Measurements from ENCODE around the gene PPP1R12C.
"Not testable (repeated sequence)": the region's sequence is repeated elsewhere in the genome, so short reads cannot be mapped to it uniquely, and the experiment has no call there.

Gene PPP1R12C

DNA sequence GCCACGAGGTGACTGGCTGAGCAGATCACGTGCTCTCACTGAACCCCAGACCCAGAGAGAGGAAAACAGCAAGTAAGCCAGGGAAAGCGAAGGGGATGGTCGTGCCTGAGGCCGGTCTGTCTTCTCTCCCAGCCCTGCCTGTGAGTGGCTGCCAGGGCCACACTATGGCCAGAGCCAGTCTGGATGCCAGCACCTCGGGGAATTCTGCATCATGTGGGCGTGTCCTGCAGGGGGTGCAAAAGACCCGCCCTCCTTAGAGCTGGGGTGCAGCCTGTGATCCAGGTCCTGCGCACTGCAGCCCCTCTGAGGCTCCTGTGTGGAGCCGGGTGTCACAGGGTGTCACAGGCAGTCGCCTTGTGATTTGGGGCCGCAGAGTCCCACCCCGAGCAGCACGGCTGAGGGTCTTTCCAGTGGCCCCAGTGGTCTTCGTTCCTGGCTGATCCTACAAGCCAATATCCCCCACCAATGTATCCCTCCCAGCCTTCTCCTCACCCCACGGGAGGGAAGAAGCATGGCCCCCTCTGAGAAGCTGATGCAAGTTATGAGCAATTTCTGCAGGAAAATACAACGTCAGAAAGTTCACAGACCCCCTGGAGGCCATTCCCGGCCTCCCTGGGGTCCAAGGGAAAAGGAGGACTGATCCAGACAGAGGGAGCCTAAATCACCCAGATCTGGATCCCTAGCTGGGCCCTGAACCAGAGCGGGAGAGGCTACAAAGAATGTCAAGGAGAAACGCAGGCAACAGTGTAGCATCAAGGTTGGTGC, 7.7 kb downstream of the PPP1R12C start:
- DNase-seq (ENCODE audit: low spot score in 2 of 2) (no peak), ATAC-seq (ENCODE audit: low read depth) (no peak)
- peaks cover 12% of the 10 kb centered on the region for H3K4me1 Mint-ChIP-seq
- no peak overlapping the region for H3K27ac Mint-ChIP-seq
- no peak overlapping the region for H3K4me3 Mint-ChIP-seq
- H3K9me3 Mint-ChIP-seq: no peaks in the 10 kb centered on the region
- peaks cover 23% of the 10 kb centered on the region for H3K36me3 Mint-ChIP-seq
- no peaks in the 10 kb centered on the region for H3K27me3 Mint-ChIP-seq

DNA sequence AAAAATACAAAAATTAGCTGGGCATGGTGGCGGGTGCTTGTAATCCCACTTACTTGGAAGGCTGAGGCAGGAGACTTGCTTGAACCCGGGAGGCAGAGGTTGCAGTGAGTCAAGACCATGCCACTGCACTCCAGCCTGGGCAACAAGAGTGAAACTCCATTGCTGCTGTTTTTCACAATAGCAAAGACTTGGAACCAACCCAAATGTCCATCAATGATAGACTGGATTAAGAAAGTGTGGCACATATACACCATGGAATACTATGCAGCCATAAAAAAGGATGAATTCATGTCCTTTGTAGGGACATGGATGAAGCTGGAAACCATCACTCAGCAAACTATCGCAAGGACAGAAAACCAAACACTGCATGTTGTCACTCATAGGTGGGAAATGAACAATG, 10.2 kb downstream of the PPP1R12C start:
- H3K4me1 Mint-ChIP-seq; H3K27me3 Mint-ChIP-seq; H3K4me3 Mint-ChIP-seq; DNase-seq (ENCODE audit: low spot score in 2 of 2); ATAC-seq (ENCODE audit: low read depth); H3K9me3 Mint-ChIP-seq; H3K27ac Mint-ChIP-seq: not testable (repeated sequence)
- H3K36me3 Mint-ChIP-seq: peaks cover 33% of the 10 kb centered on the region

DNA sequence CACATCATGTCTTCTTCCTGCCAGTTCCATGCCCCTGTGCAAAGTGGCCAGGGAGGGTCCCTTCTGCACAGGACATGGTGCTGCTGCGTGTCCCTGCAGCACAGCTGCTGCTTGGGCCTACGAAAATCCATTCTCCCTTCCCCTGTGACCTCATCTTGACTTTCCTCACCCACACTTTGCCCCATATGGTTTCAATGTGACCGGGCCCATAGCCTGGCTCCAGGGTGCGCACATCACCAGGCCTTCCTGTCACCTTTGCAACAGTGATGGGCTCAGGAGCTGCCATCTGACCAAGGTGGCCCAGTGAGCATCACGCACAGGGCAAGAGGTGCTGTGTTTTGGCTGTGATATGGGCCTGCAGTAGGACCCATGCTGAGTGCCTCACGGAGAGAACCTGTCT, 10.8 kb downstream of the PPP1R12C start:
- no peak for ATAC-seq (ENCODE audit: low read depth)
- Mint-ChIP-seq H3K9me3 (no peaks in the 10 kb centered on the region), H3K36me3 (peaks cover 37% of the 10 kb centered on the region), H3K27ac (no peak overlapping the region), H3K4me1 (peaks cover 4% of the 10 kb centered on the region), H3K27me3 (no peaks in the 10 kb centered on the region), H3K4me3 (no peak overlapping the region)
- DNase-seq (ENCODE audit: low spot score in 2 of 2): no peak

DNA sequence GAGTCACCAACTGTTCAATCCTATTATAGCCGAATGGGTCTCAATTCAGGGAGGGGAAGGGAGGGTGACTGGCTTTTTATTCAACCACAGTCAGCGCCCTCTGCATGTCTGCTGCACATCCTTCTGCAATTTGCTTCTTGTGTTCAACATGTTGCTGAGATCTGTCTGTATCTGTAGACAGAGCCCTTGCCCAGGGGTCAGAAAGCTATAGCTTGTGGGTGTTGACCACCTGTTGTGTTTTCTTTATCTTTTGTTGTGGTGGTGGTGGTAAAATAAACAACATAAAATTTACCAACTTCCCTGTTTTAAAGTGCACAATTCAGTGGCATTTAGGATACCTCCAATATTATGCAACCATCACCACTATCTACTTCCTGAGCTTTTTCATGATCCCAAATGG, 12.2 kb downstream of the PPP1R12C start:
- Mint-ChIP-seq H3K27me3 (no peaks in the 10 kb centered on the region), H3K4me3 (no peak overlapping the region)

DNA sequence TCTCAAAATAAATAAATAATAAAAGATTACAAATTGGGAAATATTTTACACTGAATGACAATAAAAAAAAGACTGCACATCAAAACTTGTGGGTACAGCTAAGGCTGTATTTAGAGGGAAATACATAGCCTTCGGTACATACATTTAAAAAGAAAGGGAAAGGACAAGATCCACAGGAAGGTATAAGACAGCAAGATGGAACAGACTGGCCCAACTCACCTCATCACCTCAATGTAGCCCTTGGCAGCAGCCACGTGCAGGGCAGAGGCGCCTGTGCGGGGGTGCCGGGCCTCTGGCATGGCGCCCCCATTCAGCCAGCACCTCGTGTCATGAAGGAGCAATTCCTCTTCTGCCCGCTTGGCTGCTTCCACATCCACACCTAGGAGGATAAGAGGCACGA, 14.2 kb downstream of the PPP1R12C start:
- Mint-ChIP-seq H3K27ac (no peak overlapping the region), H3K4me3 (no peak overlapping the region), H3K9me3 (no peaks in the 10 kb centered on the region), H3K4me1 (peaks cover 5% of the 10 kb centered on the region), H3K36me3 (peaks cover 26% of the 10 kb centered on the region), H3K27me3 (no peaks in the 10 kb centered on the region)
- DNase-seq (ENCODE audit: low spot score in 2 of 2) (no peak), ATAC-seq (ENCODE audit: low read depth) (no peak)

More for the DNA sequence above, 12.2 kb downstream of the PPP1R12C start:
- no peak for DNase-seq (ENCODE audit: low spot score in 2 of 2)
- Mint-ChIP-seq H3K27ac (no peak overlapping the region), H3K9me3 (no peaks in the 10 kb centered on the region), H3K36me3 (peaks cover 36% of the 10 kb centered on the region), H3K4me1 (peaks cover 4% of the 10 kb centered on the region)
- no peak for ATAC-seq (ENCODE audit: low read depth)

DNA sequence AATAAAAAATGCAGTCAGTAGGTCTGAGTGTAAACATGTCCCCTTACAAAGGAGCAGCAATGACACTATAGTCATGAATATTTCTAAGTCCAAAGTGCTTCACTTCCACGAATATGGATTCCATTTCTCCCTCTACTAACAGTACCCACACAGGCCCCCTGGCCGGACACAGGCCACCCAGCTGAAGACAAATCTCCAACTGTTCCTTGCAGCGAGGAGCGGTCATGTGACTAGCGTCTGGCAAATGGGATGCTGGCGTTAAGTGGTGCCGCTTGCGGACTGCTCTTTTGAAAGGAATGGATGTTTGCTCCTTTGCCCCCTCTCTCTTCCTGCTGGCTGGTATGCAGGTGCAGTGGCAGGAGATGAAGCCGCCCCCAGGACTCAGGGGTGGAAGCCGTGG, 16.2 kb downstream of the PPP1R12C start:
- no peak overlapping the region for H3K27ac Mint-ChIP-seq
- H3K36me3 Mint-ChIP-seq: peaks cover 32% of the 10 kb centered on the region
- H3K27me3 Mint-ChIP-seq: no peaks in the 10 kb centered on the region
- no peak overlapping the region for H3K4me3 Mint-ChIP-seq
- H3K9me3 Mint-ChIP-seq: no peaks in the 10 kb centered on the region
- DNase-seq (ENCODE audit: low spot score in 2 of 2): no peak
- H3K4me1 Mint-ChIP-seq: peaks cover 10% of the 10 kb centered on the region
- ATAC-seq (ENCODE audit: low read depth): no peak

DNA sequence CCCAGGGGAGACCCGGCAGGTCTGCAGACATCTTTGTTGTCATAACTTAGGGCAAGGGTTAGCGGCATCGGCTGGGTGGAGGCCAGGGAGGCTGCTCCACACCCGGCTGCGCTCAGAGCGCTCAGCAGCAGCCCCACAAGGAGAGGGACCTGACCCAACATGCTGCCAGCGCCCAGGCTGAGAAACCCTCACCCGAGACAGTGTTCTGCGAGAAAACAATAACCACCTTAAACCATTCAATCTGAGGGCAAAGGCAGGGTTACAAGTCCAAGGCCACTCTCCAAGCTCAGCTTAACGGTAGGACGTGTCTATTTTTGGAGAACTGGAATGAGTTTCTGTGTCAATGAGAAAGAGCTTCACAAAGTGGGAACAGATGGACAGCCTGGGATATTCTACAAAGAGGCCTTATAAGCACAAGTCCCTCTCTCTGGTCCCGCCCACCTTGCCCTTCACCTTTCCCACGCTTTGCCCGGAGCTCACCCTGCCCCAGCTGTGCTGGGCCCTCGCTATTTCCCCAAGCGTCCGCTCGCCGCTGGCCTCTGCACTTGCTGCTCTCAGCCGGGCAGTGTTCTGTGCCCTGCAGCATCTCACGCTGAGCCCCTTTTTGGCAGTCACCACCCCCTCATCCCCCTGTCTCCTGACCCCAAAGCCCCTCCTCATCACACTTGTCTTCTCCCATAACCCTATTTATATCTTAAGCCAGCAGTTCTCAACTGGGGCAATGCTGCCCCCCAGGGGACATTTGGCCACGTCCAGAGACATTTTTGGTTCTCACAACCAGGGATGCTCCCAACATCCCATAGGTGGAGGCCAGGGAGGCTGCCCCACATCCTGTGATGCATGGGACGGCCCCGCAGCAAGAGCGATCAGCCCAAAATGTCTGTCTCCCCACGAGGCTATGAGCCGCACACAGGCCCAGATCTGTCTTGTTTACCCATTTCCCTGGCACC, 17.6 kb downstream of the PPP1R12C start:
- Mint-ChIP-seq H3K4me1 (peaks cover 6% of the 10 kb centered on the region), H3K4me3 (no peak overlapping the region), H3K9me3 (no peaks in the 10 kb centered on the region), H3K27ac (no peak overlapping the region), H3K36me3 (peaks cover 31% of the 10 kb centered on the region), H3K27me3 (no peaks in the 10 kb centered on the region)
- ATAC-seq (ENCODE audit: low read depth) (no peak), DNase-seq (ENCODE audit: low spot score in 2 of 2) (no peak)

DNA sequence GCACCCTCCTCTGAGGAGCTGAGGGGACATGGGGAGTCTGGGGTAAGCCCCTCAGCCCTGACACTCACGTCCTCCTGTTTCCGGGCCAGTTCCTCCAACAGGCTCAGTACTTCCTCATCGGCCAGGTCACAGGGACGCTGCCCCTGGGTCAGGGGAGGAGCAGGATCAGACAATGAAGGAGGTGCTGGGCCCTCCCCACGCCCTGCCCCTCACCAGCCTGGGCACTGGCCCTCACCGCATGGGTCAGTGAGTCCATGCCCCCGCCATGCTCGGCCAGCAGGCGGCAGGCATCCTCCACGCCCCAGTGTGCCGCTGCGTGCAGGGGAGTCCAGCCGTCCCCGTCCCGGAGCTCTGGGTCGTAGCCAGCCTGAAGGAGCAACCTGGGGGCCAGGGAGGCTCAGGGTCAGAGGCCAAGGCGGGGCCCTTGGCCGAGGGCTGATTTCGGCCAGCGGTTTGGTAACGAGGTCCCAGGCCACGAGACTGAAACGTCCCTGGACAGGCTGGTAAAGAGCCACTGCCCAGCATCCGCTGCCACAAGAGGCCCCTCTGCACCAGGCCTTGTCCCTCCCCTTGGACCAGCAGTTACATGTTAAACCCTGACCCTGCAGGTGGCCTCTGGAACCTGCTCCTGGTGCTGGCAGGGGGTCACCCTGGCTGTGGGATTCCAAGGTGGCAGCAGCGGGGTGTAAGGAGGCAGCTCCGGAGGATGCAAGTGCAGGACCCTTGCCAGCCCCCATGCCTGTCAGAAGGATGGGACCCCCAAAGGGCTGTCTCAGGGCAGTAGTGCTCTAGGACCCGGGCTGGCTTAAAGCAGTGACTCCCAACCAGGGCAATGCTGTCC, 18.5 kb downstream of the PPP1R12C start:
- Mint-ChIP-seq H3K27ac (no peak overlapping the region), H3K36me3 (peaks cover 34% of the 10 kb centered on the region), H3K4me3 (no peak overlapping the region), H3K27me3 (no peaks in the 10 kb centered on the region), H3K9me3 (no peaks in the 10 kb centered on the region), H3K4me1 (peaks cover 6% of the 10 kb centered on the region)
- no peak for ATAC-seq (ENCODE audit: low read depth)
- no peak for DNase-seq (ENCODE audit: low spot score in 2 of 2)

DNA sequence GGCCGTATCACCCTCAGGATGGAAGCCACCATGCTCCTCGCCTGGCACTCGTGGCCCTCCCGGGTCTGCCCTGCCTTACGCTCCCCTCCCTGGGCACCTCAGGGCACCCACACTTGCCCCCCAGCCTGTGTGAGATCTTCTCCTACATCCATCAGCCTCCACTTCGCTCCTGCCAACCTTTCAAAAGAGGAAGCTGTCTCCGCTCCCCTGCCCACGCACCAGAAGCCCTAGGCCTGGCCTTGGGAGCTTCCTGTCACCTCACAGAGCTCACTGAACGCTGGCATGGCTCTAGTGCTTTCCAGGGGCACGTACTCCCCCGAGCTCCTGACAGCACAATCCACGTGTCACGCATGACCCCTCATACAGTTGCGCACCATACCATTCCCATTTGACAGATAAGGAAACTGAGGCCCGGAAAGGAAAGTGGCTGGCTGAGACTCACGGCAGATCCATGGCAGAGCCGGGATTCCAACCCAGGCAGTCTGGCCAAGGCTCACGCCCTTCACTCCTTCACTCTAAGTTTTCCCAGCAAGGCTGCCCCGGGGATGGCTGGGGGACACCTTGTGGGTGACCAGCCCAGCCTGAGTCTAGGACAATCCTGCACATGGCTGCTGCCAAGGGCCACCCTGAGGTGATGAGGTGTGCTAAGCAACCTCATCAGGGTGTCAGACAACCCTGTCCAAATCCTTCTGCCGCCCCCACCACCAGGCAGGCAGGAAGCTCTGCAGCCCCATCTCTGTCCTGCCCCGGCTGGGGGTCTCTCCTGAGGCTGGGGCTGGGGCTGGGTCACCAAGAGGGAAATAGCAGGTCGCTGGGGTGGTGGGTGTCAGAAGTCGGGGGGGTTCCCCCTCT, 19.3 kb downstream of the PPP1R12C start:
- Mint-ChIP-seq H3K36me3 (peaks cover 31% of the 10 kb centered on the region), H3K4me1 (peaks cover 6% of the 10 kb centered on the region), H3K9me3 (no peaks in the 10 kb centered on the region), H3K4me3 (no peak overlapping the region), H3K27me3 (no peaks in the 10 kb centered on the region), H3K27ac (peak overlapping the region; percentile 50)
- no peak for ATAC-seq (ENCODE audit: low read depth)
- no peak for DNase-seq (ENCODE audit: low spot score in 2 of 2)

DNA sequence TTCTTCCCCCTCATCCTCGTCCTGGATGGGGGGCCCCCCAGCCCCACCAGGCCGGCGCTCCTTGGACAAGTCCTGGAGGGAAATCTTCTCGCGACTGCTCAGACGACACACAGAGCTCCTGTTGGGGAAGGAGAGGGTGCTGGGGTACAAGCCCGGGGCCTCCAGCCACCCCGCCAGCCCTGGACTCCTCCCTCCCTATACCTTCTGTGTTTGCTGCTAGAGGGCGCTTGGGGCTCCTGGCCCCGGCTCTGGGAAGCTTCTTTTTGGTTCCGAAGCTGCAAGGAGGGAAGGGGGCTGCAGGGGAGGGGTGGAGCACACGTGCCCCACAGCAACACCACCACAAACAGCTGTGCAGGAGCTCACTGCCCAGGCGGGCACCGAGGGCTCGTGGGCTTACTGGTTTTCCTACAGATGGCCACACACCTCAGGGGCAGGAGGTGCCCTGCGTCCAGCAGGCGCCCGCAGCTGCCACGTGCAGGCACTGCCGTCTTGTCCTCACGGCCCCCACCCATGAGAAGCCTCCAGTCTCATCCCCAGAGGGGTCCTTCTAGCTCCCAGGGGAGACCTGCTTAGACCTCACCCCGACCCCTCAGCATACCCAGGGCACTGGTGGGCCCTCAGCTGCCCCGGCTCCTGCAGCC, 21.3 kb downstream of the PPP1R12C start:
- no peak for ATAC-seq (ENCODE audit: low read depth)
- Mint-ChIP-seq H3K9me3 (no peaks in the 10 kb centered on the region), H3K36me3 (peaks cover 20% of the 10 kb centered on the region), H3K27ac (no peak overlapping the region), H3K4me3 (no peak overlapping the region), H3K27me3 (no peaks in the 10 kb centered on the region), H3K4me1 (peaks cover 6% of the 10 kb centered on the region)
- no peak for DNase-seq (ENCODE audit: low spot score in 2 of 2)

DNA sequence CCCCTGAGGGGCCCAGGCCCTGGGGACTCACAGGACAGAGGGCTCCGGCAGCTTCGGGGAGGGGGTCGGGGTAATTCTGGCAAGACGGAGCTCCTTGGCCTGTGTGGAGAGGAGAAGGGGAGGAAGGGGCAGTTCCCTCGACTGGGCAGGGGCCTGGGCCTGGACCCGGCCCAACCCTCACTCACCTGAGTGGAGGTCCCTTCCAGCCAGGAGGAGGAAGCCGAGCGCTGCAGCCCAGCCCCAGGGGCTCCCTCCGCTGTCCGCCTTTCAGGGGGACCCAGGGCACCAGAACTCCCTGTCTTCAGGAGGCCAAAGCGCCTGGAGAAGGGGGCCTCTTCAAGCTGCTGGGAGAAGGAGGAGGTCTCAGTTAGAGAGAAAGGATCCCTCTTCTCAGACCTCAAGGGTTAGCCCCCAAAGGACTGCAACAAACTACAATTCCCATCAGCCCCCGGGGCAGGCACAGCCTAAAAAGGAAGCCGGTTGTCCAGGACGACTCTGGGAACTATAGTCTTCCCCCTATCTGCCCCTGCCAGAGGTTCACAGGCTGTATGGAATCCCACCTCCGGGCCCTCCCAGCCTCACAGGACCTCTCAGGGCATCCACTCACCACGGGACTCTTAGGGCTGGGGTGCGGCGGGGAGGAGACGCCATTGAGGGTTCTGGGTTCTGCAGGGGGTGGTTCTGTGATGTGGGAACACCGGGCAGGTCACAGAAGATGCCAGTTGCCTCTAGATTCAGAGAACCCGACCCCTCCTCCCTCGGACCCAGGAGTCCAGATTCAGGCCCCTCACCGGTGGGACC, 22.0 kb downstream of the PPP1R12C start:
- no peak for ATAC-seq (ENCODE audit: low read depth)

More for the DNA sequence above, 22.0 kb downstream of the PPP1R12C start:
- H3K36me3 Mint-ChIP-seq: peaks cover 23% of the 10 kb centered on the region
- H3K27me3 Mint-ChIP-seq: no peaks in the 10 kb centered on the region
- no peak for DNase-seq (ENCODE audit: low spot score in 2 of 2)
- no peaks in the 10 kb centered on the region for H3K9me3 Mint-ChIP-seq
- peaks cover 6% of the 10 kb centered on the region for H3K4me1 Mint-ChIP-seq
- H3K27ac Mint-ChIP-seq: no peak overlapping the region
- no peak overlapping the region for H3K4me3 Mint-ChIP-seq

Data from memory B cell (primary cell).